ENCODE data around the gene PTPRD. TPM values are rescaled to one million over a fixed set of nuclear protein-coding genes. Genes with fewer than 3 reads are reported as not detected.
A peak's percentile ranks its signal among the peaks of the same experiment; 100 is the strongest.

The PTPRD gene
- total and polyA plus RNA-seq, 5 donors from 2014 or later = 0.47 TPM; not detected in 4

DNA sequence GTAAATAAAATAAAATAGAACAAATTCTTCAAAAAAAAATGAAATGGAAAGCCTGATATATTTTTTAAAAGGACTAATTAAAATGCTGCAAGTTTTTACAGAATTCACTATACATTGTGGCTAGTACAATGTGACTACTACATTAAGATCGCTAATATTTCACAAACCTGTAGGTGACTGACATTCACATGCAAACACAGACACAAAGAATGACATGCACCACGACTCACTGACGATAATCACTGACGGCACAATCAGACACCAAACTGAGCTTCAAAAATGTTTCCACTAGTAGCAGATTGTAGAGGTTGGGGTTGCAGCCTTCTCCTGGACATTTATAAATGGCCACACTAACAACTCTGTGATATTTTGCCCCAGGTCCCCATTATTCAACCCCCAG is 2175.5 kb downstream of the PTPRD start:
- Histone ChIP-seq H3K9me3 (ENCODE audit: control insufficient read depth in 2 of 2, low read length in 2 of 2) (no peaks in the 10 kb centered on the region), H3K27ac (ENCODE audit: insufficient read depth, low read length, poor library complexity, severe bottlenecking) (no peak overlapping the region), H3K36me3 (ENCODE audit: control insufficient read depth, insufficient read depth, low read length) (no peaks in the 10 kb centered on the region), H3K4me1 (ENCODE audit: control insufficient read depth, insufficient read depth, low read length, poor library complexity, severe bottlenecking) (no peaks in the 10 kb centered on the region), H3K4me3 (ENCODE audit: low read depth, low read length) (no peak overlapping the region), H3K27me3 (ENCODE audit: control insufficient read depth, insufficient read depth, low read length) (no peaks in the 10 kb centered on the region)
- Mint-ChIP-seq H3K36me3 (no peaks in the 10 kb centered on the region), H3K4me1 (no peaks in the 10 kb centered on the region), H3K27ac (no peak overlapping the region), H3K27me3 (peaks cover 4% of the 10 kb centered on the region), H3K4me3 (no peak overlapping the region), H3K9me3 (peaks cover 0 to 4% (median 0%) of the 10 kb centered on the region in 7 donors)
- no peak for ATAC-seq (ENCODE audit: low read depth in 2 of 2)
- DNase-seq = no peak

GRCh38 chr9:8436786-8437185 is 2176.0 kb downstream of the PTPRD start:
- Histone ChIP-seq H3K4me1 (ENCODE audit: control insufficient read depth, insufficient read depth, low read length, poor library complexity, severe bottlenecking) (no peaks in the 10 kb centered on the region), H3K27me3 (ENCODE audit: control insufficient read depth, insufficient read depth, low read length) (no peaks in the 10 kb centered on the region), H3K9me3 (ENCODE audit: control insufficient read depth in 2 of 2, low read length in 2 of 2) (no peaks in the 10 kb centered on the region), H3K4me3 (ENCODE audit: low read depth, low read length) (no peak overlapping the region), H3K36me3 (ENCODE audit: control insufficient read depth, insufficient read depth, low read length) (no peaks in the 10 kb centered on the region), H3K27ac (ENCODE audit: insufficient read depth, low read length, poor library complexity, severe bottlenecking) (no peak overlapping the region)
- H3K4me3 Mint-ChIP-seq = no peak overlapping the region
- DNase-seq (no peak), ATAC-seq (ENCODE audit: low read depth in 2 of 2) (no peak)
- H3K27me3 Mint-ChIP-seq = peaks cover 4% of the 10 kb centered on the region
- no peaks in the 10 kb centered on the region for H3K4me1 Mint-ChIP-seq
- peaks cover 0 to 4% (median 0%) of the 10 kb centered on the region in 7 donors for H3K9me3 Mint-ChIP-seq
- no peak overlapping the region for H3K27ac Mint-ChIP-seq
- no peaks in the 10 kb centered on the region for H3K36me3 Mint-ChIP-seq

DNA sequence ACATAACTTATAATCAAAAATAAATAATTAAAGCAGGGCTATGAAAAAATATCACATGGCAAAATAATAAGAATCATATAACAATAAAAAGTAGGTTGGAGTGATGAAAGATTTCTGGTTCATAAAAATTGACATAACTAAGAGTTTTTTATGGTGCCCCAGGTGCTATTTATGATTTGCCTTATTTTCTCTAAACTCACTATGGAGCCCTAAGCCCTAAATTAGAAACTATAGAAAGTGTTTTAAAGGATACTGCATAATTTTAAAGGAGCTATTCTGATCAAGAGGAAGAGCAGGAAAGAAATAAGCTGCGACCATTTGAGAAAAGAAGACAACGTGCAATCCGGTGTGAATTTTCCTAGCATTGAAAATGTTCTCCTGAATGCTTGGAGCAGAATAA is 2178.2 kb downstream of the PTPRD start:
- H3K27me3 Mint-ChIP-seq = peaks cover 4% of the 10 kb centered on the region
- Histone ChIP-seq H3K27ac (ENCODE audit: insufficient read depth, low read length, poor library complexity, severe bottlenecking) (no peak overlapping the region), H3K4me1 (ENCODE audit: control insufficient read depth, insufficient read depth, low read length, poor library complexity, severe bottlenecking) (no peaks in the 10 kb centered on the region), H3K27me3 (ENCODE audit: control insufficient read depth, insufficient read depth, low read length) (no peaks in the 10 kb centered on the region), H3K4me3 (ENCODE audit: low read depth, low read length) (no peak overlapping the region), H3K9me3 (ENCODE audit: control insufficient read depth in 2 of 2, low read length in 2 of 2) (no peaks in the 10 kb centered on the region), H3K36me3 (ENCODE audit: control insufficient read depth, insufficient read depth, low read length) (no peaks in the 10 kb centered on the region)
- peaks cover 7 to 13% (median 12%) of the 10 kb centered on the region in 4 donors for H3K4me1 Mint-ChIP-seq
- peaks cover 0 to 4% (median 0%) of the 10 kb centered on the region in 7 donors for H3K9me3 Mint-ChIP-seq
- ATAC-seq (ENCODE audit: low read depth in 2 of 2) (no peak), DNase-seq (no peak)
- no peaks in the 10 kb centered on the region for H3K36me3 Mint-ChIP-seq
- H3K27ac Mint-ChIP-seq = no peak overlapping the region
- no peak overlapping the region for H3K4me3 Mint-ChIP-seq

- Mint-ChIP-seq H3K4me1 (peaks cover 15 to 34% (median 25%) of the 10 kb centered on the region in 4 donors), H3K27ac (no peak overlapping the region), H3K27me3 (no peaks in the 10 kb centered on the region), H3K9me3 (peaks cover 0 to 3% (median 0%) of the 10 kb centered on the region in 7 donors), H3K4me3 (no peak overlapping the region), H3K36me3 (no peaks in the 10 kb centered on the region)
- no peaks in the 10 kb centered on the region for H3K36me3 ChIP-seq (ENCODE audit: control insufficient read depth, insufficient read depth, low read length)
- H3K9me3 ChIP-seq (ENCODE audit: control insufficient read depth in 2 of 2, low read length in 2 of 2) = no peaks in the 10 kb centered on the region
- H3K27ac ChIP-seq (ENCODE audit: insufficient read depth, low read length, poor library complexity, severe bottlenecking) = no peak overlapping the region
- no peaks in the 10 kb centered on the region for H3K4me1 ChIP-seq (ENCODE audit: control insufficient read depth, insufficient read depth, low read length, poor library complexity, severe bottlenecking)
- ATAC-seq (ENCODE audit: low read depth in 2 of 2) = no peak
- no peak overlapping the region for H3K4me3 ChIP-seq (ENCODE audit: low read depth, low read length)
- no peaks in the 10 kb centered on the region for H3K27me3 ChIP-seq (ENCODE audit: control insufficient read depth, insufficient read depth, low read length)
- no peak for DNase-seq
Measured at GRCh38 chr9:8432224-8432623, 2180.6 kb downstream of the PTPRD start.

- DNase-seq (no peak), ATAC-seq (ENCODE audit: low read depth in 2 of 2) (no peak)
- H3K4me1 ChIP-seq (ENCODE audit: control insufficient read depth, insufficient read depth, low read length, poor library complexity, severe bottlenecking) = no peaks in the 10 kb centered on the region
- H3K4me3 ChIP-seq (ENCODE audit: low read depth, low read length) = no peak overlapping the region
- H3K27ac ChIP-seq (ENCODE audit: insufficient read depth, low read length, poor library complexity, severe bottlenecking) = no peak overlapping the region
- Mint-ChIP-seq H3K4me1 (peaks cover 15 to 34% (median 25%) of the 10 kb centered on the region in 4 donors), H3K9me3 (peaks cover 0 to 3% (median 0%) of the 10 kb centered on the region in 7 donors), H3K36me3 (no peaks in the 10 kb centered on the region), H3K4me3 (no peak overlapping the region), H3K27ac (peak overlapping the region in 1 of 3 donors; percentile 24), H3K27me3 (no peaks in the 10 kb centered on the region)
- H3K36me3 ChIP-seq (ENCODE audit: control insufficient read depth, insufficient read depth, low read length) = no peaks in the 10 kb centered on the region
- no peaks in the 10 kb centered on the region for H3K27me3 ChIP-seq (ENCODE audit: control insufficient read depth, insufficient read depth, low read length)
- no peaks in the 10 kb centered on the region for H3K9me3 ChIP-seq (ENCODE audit: control insufficient read depth in 2 of 2, low read length in 2 of 2)
Measured at GRCh38 chr9:8431505-8431904, 2181.3 kb downstream of the PTPRD start.

DNA sequence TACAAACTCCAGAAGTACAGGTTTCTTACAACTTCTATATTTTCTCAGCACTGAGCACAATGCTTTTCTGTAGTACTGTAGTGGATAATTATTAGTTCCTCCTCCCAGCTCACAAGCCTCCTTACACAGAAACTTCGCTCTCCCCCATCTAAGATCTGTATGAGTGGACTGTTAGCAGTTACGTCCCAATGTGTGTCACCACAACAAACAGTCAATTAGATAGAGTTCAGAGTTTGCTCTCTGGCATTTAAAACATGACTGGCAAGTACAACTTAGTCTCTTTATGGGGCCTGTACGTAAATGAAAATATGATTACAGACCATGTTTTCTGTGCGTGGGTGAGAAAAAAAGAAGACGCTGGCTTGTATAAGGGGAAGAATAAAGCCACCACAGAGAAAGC is 2181.9 kb downstream of the PTPRD start:
- Histone ChIP-seq H3K9me3 (ENCODE audit: control insufficient read depth in 2 of 2, low read length in 2 of 2) (no peaks in the 10 kb centered on the region), H3K4me3 (ENCODE audit: low read depth, low read length) (no peak overlapping the region), H3K27me3 (ENCODE audit: control insufficient read depth, insufficient read depth, low read length) (no peaks in the 10 kb centered on the region), H3K27ac (ENCODE audit: insufficient read depth, low read length, poor library complexity, severe bottlenecking) (no peak overlapping the region), H3K4me1 (ENCODE audit: control insufficient read depth, insufficient read depth, low read length, poor library complexity, severe bottlenecking) (no peaks in the 10 kb centered on the region), H3K36me3 (ENCODE audit: control insufficient read depth, insufficient read depth, low read length) (no peaks in the 10 kb centered on the region)
- H3K4me1 Mint-ChIP-seq = peaks cover 15 to 34% (median 25%) of the 10 kb centered on the region in 4 donors
- H3K27me3 Mint-ChIP-seq = no peaks in the 10 kb centered on the region
- peak overlapping the region in 2 of 4 donors; percentile 6 to 75 for H3K4me3 Mint-ChIP-seq
- peaks cover 0 to 3% (median 0%) of the 10 kb centered on the region in 7 donors for H3K9me3 Mint-ChIP-seq
- ATAC-seq (ENCODE audit: low read depth in 2 of 2) (no peak), DNase-seq (peak in 1 of 3 donors; percentile 22)
- H3K27ac Mint-ChIP-seq = peak overlapping the region; percentile 16 to 24 (median 20)
- no peaks in the 10 kb centered on the region for H3K36me3 Mint-ChIP-seq

DNA sequence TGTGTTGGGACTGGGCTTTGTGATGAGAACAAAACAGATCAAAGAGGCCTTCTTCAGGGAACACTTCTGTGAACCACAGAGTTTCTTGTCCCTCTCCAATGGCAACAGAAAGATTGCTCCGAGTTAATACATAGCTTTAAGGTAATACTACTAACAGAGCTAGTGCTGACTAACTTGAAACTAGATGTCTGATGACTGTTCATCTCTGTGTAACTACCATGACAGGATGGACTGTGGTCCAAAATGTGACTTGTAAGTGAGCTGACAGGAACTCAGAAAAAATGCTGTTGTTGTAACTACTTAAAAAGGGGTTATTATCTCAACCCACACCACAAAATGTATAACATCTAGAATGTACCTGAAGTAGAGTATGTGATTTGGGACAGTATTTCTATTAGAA is 2183.0 kb downstream of the PTPRD start:
- Mint-ChIP-seq H3K27me3 (no peaks in the 10 kb centered on the region), H3K9me3 (peaks cover 0 to 3% (median 0%) of the 10 kb centered on the region in 7 donors), H3K4me3 (peak overlapping the region in 3 of 4 donors; percentile 23 to 55 (median 48)), H3K4me1 (peaks cover 15 to 34% (median 25%) of the 10 kb centered on the region in 4 donors), H3K27ac (peak overlapping the region; percentile 69 to 76 (median 70)), H3K36me3 (no peaks in the 10 kb centered on the region)
- Histone ChIP-seq H3K27me3 (ENCODE audit: control insufficient read depth, insufficient read depth, low read length) (no peaks in the 10 kb centered on the region), H3K4me3 (ENCODE audit: low read depth, low read length) (peak overlapping the region; percentile 24), H3K9me3 (ENCODE audit: control insufficient read depth in 2 of 2, low read length in 2 of 2) (no peaks in the 10 kb centered on the region), H3K36me3 (ENCODE audit: control insufficient read depth, insufficient read depth, low read length) (no peaks in the 10 kb centered on the region), H3K27ac (ENCODE audit: insufficient read depth, low read length, poor library complexity, severe bottlenecking) (peak overlapping the region; percentile 39), H3K4me1 (ENCODE audit: control insufficient read depth, insufficient read depth, low read length, poor library complexity, severe bottlenecking) (no peaks in the 10 kb centered on the region)
- peak; percentile 36 to 66 for ATAC-seq (ENCODE audit: low read depth in 2 of 2)
- DNase-seq = peak in 1 of 3 donors; percentile 80

GRCh38 chr9:8429157-8429556 is 2183.6 kb downstream of the PTPRD start:
- ATAC-seq (ENCODE audit: low read depth in 2 of 2) = peak in 1 of 2 donors; percentile 33
- Histone ChIP-seq H3K36me3 (ENCODE audit: control insufficient read depth, insufficient read depth, low read length) (no peaks in the 10 kb centered on the region), H3K9me3 (ENCODE audit: control insufficient read depth in 2 of 2, low read length in 2 of 2) (no peaks in the 10 kb centered on the region), H3K4me3 (ENCODE audit: low read depth, low read length) (peak overlapping the region; percentile 24), H3K27ac (ENCODE audit: insufficient read depth, low read length, poor library complexity, severe bottlenecking) (peak overlapping the region; percentile 39), H3K27me3 (ENCODE audit: control insufficient read depth, insufficient read depth, low read length) (no peaks in the 10 kb centered on the region), H3K4me1 (ENCODE audit: control insufficient read depth, insufficient read depth, low read length, poor library complexity, severe bottlenecking) (no peaks in the 10 kb centered on the region)
- Mint-ChIP-seq H3K9me3 (peaks cover 0 to 3% (median 0%) of the 10 kb centered on the region in 7 donors), H3K36me3 (no peaks in the 10 kb centered on the region), H3K27me3 (no peaks in the 10 kb centered on the region), H3K4me1 (peaks cover 15 to 34% (median 25%) of the 10 kb centered on the region in 4 donors), H3K27ac (peak overlapping the region; percentile 69 to 76 (median 70)), H3K4me3 (peak overlapping the region in 3 of 4 donors; percentile 23 to 55 (median 48))
- peak in 2 of 3 donors; percentile 15 to 70 for DNase-seq
